HepG2 (cell line): ENCODE results near the gene SPCS2. TPM values are rescaled to one million over a fixed set of nuclear protein-coding genes. Genes with fewer than 3 reads are reported as not detected.

Experiments used
- AKAP8 ChIP-seq: sonication (generic); formaldehyde crosslinking; IDR thresholded peaks from 2 replicates; pipeline ENCODE4 v1.5.1; 2020; ENCODE audit warnings: mild to moderate bottlenecking, missing genetic modification reagents
- ARNT2 ChIP-seq: sonication (generic); formaldehyde crosslinking; IDR thresholded peaks from 2 replicates; pipeline ENCODE4 v1.8.0; 2022; ENCODE audit warnings: mild to moderate bottlenecking, low read depth, missing genetic modification reagents, moderate library complexity
- CREB1 ChIP-seq, 2 experiments: fragments of 450-650 bp in 1 of 2; IDR thresholded peaks; 2 replicates each; pipeline ENCODE4 v1.6.1; 2016 to 2017; ENCODE audit warnings: control low read depth in 1 of 2, mild to moderate bottlenecking in 1 of 2, missing compliant biosample characterization in 1 of 2, missing genetic modification characterization in 1 of 2
- GATAD2A ChIP-seq: IDR thresholded peaks from 2 replicates; pipeline ENCODE4 v1.6.1; 2016
- HOXA7 ChIP-seq: sonication (generic); formaldehyde crosslinking; IDR thresholded peaks from 2 replicates; pipeline ENCODE4 v1.8.1; 2022; ENCODE audit warnings: mild to moderate bottlenecking, missing genetic modification reagents, moderate library complexity
- KAT8 ChIP-seq: IDR thresholded peaks from 2 replicates; pipeline ENCODE4 v1.6.1; 2016; ENCODE audit warnings: missing genetic modification reagents, missing compliant biosample characterization
- KDM5B ChIP-seq: sonication (generic); formaldehyde crosslinking; IDR thresholded peaks from 2 replicates; pipeline ENCODE4 v1.4.0; 2020; ENCODE audit warnings: missing genetic modification reagents, mild to moderate bottlenecking, borderline replicate concordance
- LCORL ChIP-seq, 2 experiments: fragments of 450-650 bp in 1 of 2; sonication (generic) in 1 of 2; formaldehyde crosslinking in 1 of 2; IDR thresholded peaks; 2 replicates each; pipeline versions ENCODE4 v1.5.0 to v1.6.1; 2017 to 2020; ENCODE audit warnings: antibody characterized with exemption in 1 of 2, missing genetic modification reagents in 1 of 2
- MLXIP ChIP-seq: sonication (generic); formaldehyde crosslinking; IDR thresholded peaks from 2 replicates; pipeline ENCODE4 v1.9.0; 2021; ENCODE audit warnings: missing genetic modification reagents, borderline replicate concordance
- MYNN ChIP-seq: sonication (generic); formaldehyde crosslinking; IDR thresholded peaks from 2 replicates; pipeline ENCODE4 v1.4.0; 2020; ENCODE audit warnings: mild to moderate bottlenecking, low read depth, missing genetic modification reagents
- NPAS2 ChIP-seq: sonication (generic); formaldehyde crosslinking; IDR thresholded peaks from 2 replicates; pipeline ENCODE4 v1.8.0; 2022; ENCODE audit warnings: mild to moderate bottlenecking, missing genetic modification reagents, borderline replicate concordance
- PAF1 ChIP-seq: IDR thresholded peaks from 2 replicates; pipeline ENCODE4 v1.6.1; 2016; ENCODE audit warnings: missing genetic modification reagents, missing compliant biosample characterization
- RAD51 ChIP-seq: fragments of 450-650 bp; IDR thresholded peaks from 2 replicates; pipeline ENCODE4 v1.6.1; 2016; ENCODE audit warnings: borderline replicate concordance
- RFX1 ChIP-seq: fragments of 450-650 bp; IDR thresholded peaks from 2 replicates; pipeline ENCODE4 v1.6.1; 2017
- SAP130 ChIP-seq: IDR thresholded peaks from 2 replicates; pipeline ENCODE4 v1.6.1; 2016; ENCODE audit warnings: low read depth
- SOX6 ChIP-seq, 2 experiments: fragments of 450-650 bp in 1 of 2; sonication (generic) in 1 of 2; formaldehyde crosslinking in 1 of 2; IDR thresholded peaks; 2 replicates each; pipeline versions ENCODE4 v1.4.0 to v1.6.1; 2017 to 2020; ENCODE audit warnings: antibody characterized with exemption in 1 of 2, mild to moderate bottlenecking in 1 of 2, missing genetic modification reagents in 1 of 2
- SRSF4 ChIP-seq: fragments of 200-400 bp; formaldehyde crosslinking; IDR thresholded peaks from one replicate; pipeline ENCODE4 v1.6.1; 2018; ENCODE audit warnings: mild to moderate bottlenecking, low read depth, low read length, moderate library complexity; ENCODE audit not compliant: poor library complexity, severe bottlenecking
- TMF1 ChIP-seq: sonication (generic); formaldehyde crosslinking; IDR thresholded peaks from 2 replicates; pipeline ENCODE4 v1.8.1; 2022; ENCODE audit warnings: low read depth, missing genetic modification reagents
- UBTF ChIP-seq: sonication (generic); formaldehyde crosslinking; IDR thresholded peaks from 2 replicates; pipeline ENCODE4 v1.4.0; 2020; ENCODE audit warnings: mild to moderate bottlenecking, missing genetic modification reagents
- YEATS2 ChIP-seq: sonication (generic); formaldehyde crosslinking; IDR thresholded peaks from 2 replicates; pipeline ENCODE4 v1.4.0; 2020; ENCODE audit warnings: missing genetic modification reagents, borderline replicate concordance
- ZNF281 ChIP-seq: sonication (generic); formaldehyde crosslinking; IDR thresholded peaks from 2 replicates; pipeline ENCODE4 v1.4.0; 2020; ENCODE audit warnings: missing genetic modification reagents, borderline replicate concordance
- ZNF414 ChIP-seq: sonication (generic); formaldehyde crosslinking; IDR thresholded peaks from 2 replicates; pipeline ENCODE4 v1.5.0; 2020; ENCODE audit warnings: missing genetic modification reagents
- ZNF589 ChIP-seq: sonication (generic); formaldehyde crosslinking; conservative IDR thresholded peaks from 2 replicates; pipeline ENCODE4 v1.8.0; 2022; ENCODE audit warnings: mild to moderate bottlenecking, moderate library complexity, missing genetic modification reagents
- polyA plus RNA-seq, 8 experiments: library from polyadenylated mRNA; depleted of rRNA in 3 of 8; stranded (reverse) in 7 of 8; unstranded in 1 of 8; fragments of >200 nt; fragmentation: Illumina TruSeq in 4 of 8; extraction: Trizol in 4 of 8; gene quantifications; 2 replicates each; pipeline versions ENCODE4 v1.2.1 to v1.2.3, GENCODE V29; 2011 to 2016; ENCODE audit warnings: low read depth in 4 of 8, missing spikeins in 1 of 8, mixed read lengths in 1 of 8; ENCODE audit not compliant: insufficient read depth in 1 of 8
- total RNA-seq, 5 experiments: library from RNA; depleted of rRNA; stranded (reverse); fragments of >200 nt; fragmentation: Illumina TruSeq; extraction: Trizol; gene quantifications; 2 replicates each; pipeline ENCODE4 v1.2.3, GENCODE V29; 2016; ENCODE audit warnings: low read depth in 1 of 5

The SPCS2 gene
- total and polyA plus RNA-seq, 2 of the 13 experiments (the other 11 are each of a cell fraction or from before 2014, with no cell fraction given), result 87.3 to 142 TPM

GRCh38 chr11:74984070-74984469, 35.0 kb downstream of the SPCS2 start (continued):
- TF ChIP-seq UBTF (CRISPR knock-in tag) (no peak), SAP130 (no peak), MLXIP (CRISPR knock-in tag) (no peak), ARNT2 (CRISPR knock-in tag) (no peak), KAT8 (no peak), PAF1 (CRISPR knock-in tag) (no peak), KDM5B (CRISPR knock-in tag) (no peak), ZNF589 (CRISPR knock-in tag) (no peak), SOX6 (IDR thresholded peaks at IDR 0.05) (no peak), SOX6 (CRISPR knock-in tag; IDR thresholded peaks at IDR 0.05) (peak; percentile 31; the same call in 1 of the 2 replicates), ZNF281 (CRISPR knock-in tag) (no peak), SRSF4 (no peak), MYNN (CRISPR knock-in tag) (no peak), NPAS2 (CRISPR knock-in tag) (no peak), GATAD2A (CRISPR knock-in tag) (0 out of 2 replicates have a peak, but pooled peaks have one; percentile 37), ZNF414 (CRISPR knock-in tag) (no peak), RFX1 (no peak), CREB1 (IDR thresholded peaks at IDR 0.05) (no peak), CREB1 (CRISPR knock-in tag; IDR thresholded peaks at IDR 0.05) (no peak), TMF1 (no peak), RAD51 (no peak), LCORL (IDR thresholded peaks at IDR 0.05) (no peak), LCORL (CRISPR knock-in tag; IDR thresholded peaks at IDR 0.05) (no peak), YEATS2 (CRISPR knock-in tag) (no peak), HOXA7 (no peak), AKAP8 (CRISPR knock-in tag) (no peak)
